Activated CD8-positive, alpha-beta memory T cell treated with anti-CD3 and anti-CD28 coated beads, Interleukin-2, amount 50 U/mL, for 1 hour (primary cell): ENCODE results near the gene TUBA8.
"Not testable (repeated sequence)": the region's sequence is repeated elsewhere in the genome, so short reads cannot be mapped to it uniquely, and the experiment has no call there.

Experiments used
- DNase-seq: peaks from one replicate; pipeline ENCODE4 v3.0.0-alpha.2; 2020; ENCODE audit errors: extremely low read depth

TUBA8 gene

GRCh38 chr22:18105981-18106380 is 4.6 kb upstream of the TUBA8 start:
- not testable (repeated sequence) for DNase-seq

GRCh38 chr22:18106550-18107341 is 3.9 kb upstream of the TUBA8 start:
- DNase-seq: not testable (repeated sequence)

GRCh38 chr22:18108187-18108586 is 2.4 kb upstream of the TUBA8 start:
- DNase-seq: no peak

GRCh38 chr22:18109410-18110193 is 1.0 kb upstream of the TUBA8 start:
- no peak for DNase-seq

GRCh38 chr22:18110954-18111758 is 547 bp downstream of the TUBA8 start:
- DNase-seq: no peak

GRCh38 chr22:18111759-18112330 is 1.2 kb downstream of the TUBA8 start:
- no peak for DNase-seq

- DNase-seq: no peak
Measured at GRCh38 chr22:18112440-18112839, 1.8 kb downstream of the TUBA8 start.

- no peak for DNase-seq
Measured at GRCh38 chr22:18113680-18114394, 3.2 kb downstream of the TUBA8 start.

GRCh38 chr22:18114495-18114894 is 3.9 kb downstream of the TUBA8 start:
- no peak for DNase-seq

GRCh38 chr22:18114976-18115652 is 4.5 kb downstream of the TUBA8 start:
- DNase-seq: no peak

- no peak for DNase-seq
Measured at GRCh38 chr22:18115906-18116371, 5.3 kb downstream of the TUBA8 start.

- DNase-seq: no peak
Measured at GRCh38 chr22:18116634-18117033, 6.0 kb downstream of the TUBA8 start.

- no peak for DNase-seq
Measured at GRCh38 chr22:18118345-18118915, 7.8 kb downstream of the TUBA8 start.

- DNase-seq: no peak
Measured at GRCh38 chr22:18119409-18120110, 9.0 kb downstream of the TUBA8 start.

GRCh38 chr22:18120857-18121256 is 10.2 kb downstream of the TUBA8 start:
- DNase-seq: no peak

- DNase-seq: no peak
Measured at GRCh38 chr22:18121506-18121905, 10.9 kb downstream of the TUBA8 start.

- no peak for DNase-seq
Measured at GRCh38 chr22:18121954-18122554, 11.4 kb downstream of the TUBA8 start.

- DNase-seq: not testable (repeated sequence)
Measured at GRCh38 chr22:18123476-18124025, 12.9 kb downstream of the TUBA8 start.

GRCh38 chr22:18126606-18127005 is 16.0 kb downstream of the TUBA8 start:
- DNase-seq: no peak
